HG02938 (cell line): ENCODE measurements around the gene CCNB1.
"Not testable (repeated sequence)": the region's sequence is repeated elsewhere in the genome, so short reads cannot be mapped to it uniquely, and the experiment has no call there.

Source experiments
- ATAC-seq: cut with Tn5 transposase; IDR thresholded peaks from one replicate; pipeline ENCODE4 v1.9.1; 2021; ENCODE audit warnings: mild to moderate bottlenecking, moderate library complexity; ENCODE audit not compliant: unreplicated experiment

CCNB1 gene

GRCh38 chr5:69166686-69167492 is at the start of gene CCNB1:
Gene CCNB1 (plus strand): TSS chr5:69167150. CDS start chr5:69167263, 113 bp downstream.
- ATAC-seq: peak; percentile 99

GRCh38 chr5:69129413-69129812 is 37.5 kb upstream of the CCNB1 start:
- no peak for ATAC-seq

- ATAC-seq: no peak
These were observed 36.7 kb upstream of the CCNB1 start for GRCh38 chr5:69130241-69130640.

- ATAC-seq: no peak
These were observed 35.6 kb upstream of the CCNB1 start for GRCh38 chr5:69131304-69131703.

- ATAC-seq: no peak
These were observed 32.8 kb upstream of the CCNB1 start for GRCh38 chr5:69134126-69134525.

GRCh38 chr5:69136293-69136692 is 30.7 kb upstream of the CCNB1 start:
- ATAC-seq: peak; percentile 94

- ATAC-seq: not testable (repeated sequence)
These were observed 29.7 kb upstream of the CCNB1 start for GRCh38 chr5:69137208-69137607.

GRCh38 chr5:69137807-69138206 is 29.1 kb upstream of the CCNB1 start:
- no peak for ATAC-seq

GRCh38 chr5:69138766-69139165 is 28.2 kb upstream of the CCNB1 start:
- no peak for ATAC-seq

- not testable (repeated sequence) for ATAC-seq
These were observed 26.7 kb upstream of the CCNB1 start for GRCh38 chr5:69140239-69140638.

GRCh38 chr5:69140827-69141226 is 26.1 kb upstream of the CCNB1 start:
- no peak for ATAC-seq

GRCh38 chr5:69148576-69148975 is 18.4 kb upstream of the CCNB1 start:
- ATAC-seq: not testable (repeated sequence)

GRCh38 chr5:69148981-69149675 is 17.8 kb upstream of the CCNB1 start:
- ATAC-seq: no peak

- no peak for ATAC-seq
These were observed 17.3 kb upstream of the CCNB1 start for GRCh38 chr5:69149676-69150010.

GRCh38 chr5:69152731-69153130 is 14.2 kb upstream of the CCNB1 start:
- ATAC-seq: no peak

GRCh38 chr5:69156456-69156855 is 10.5 kb upstream of the CCNB1 start:
- no peak for ATAC-seq

- no peak for ATAC-seq
These were observed 8.9 kb upstream of the CCNB1 start for GRCh38 chr5:69158039-69158438.

GRCh38 chr5:69160651-69161050 is 6.3 kb upstream of the CCNB1 start:
- ATAC-seq: no peak

GRCh38 chr5:69167493-69167855 is 524 bp downstream of the CCNB1 start:
- no peak for ATAC-seq

GRCh38 chr5:69167929-69168328 is 979 bp downstream of the CCNB1 start:
- no peak for ATAC-seq

GRCh38 chr5:69170495-69170894 is 3.5 kb downstream of the CCNB1 start:
- ATAC-seq: no peak

GRCh38 chr5:69170969-69171368 is 4.0 kb downstream of the CCNB1 start:
- ATAC-seq: no peak
